ENCODE results near the gene ANKRD30A.

Gene ANKRD30A

DNA sequence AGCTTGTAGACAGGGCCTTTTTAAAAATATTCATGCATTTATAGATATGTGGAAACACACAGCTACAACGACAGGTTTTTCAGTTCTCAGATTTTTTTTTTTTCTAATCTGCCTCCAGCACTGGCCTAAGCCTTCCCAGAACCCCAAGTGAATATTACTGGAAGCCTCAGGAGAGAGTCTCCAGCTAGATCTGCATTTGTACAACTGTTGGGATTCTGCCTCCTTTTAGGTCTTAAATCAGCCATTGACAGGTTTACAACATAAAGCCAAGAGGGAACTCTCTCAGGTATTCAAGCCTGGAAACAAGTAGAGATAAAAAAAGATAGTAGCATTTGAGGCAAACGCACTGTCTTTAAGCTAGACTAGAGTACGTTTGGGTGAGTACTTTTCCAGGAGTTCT, 275.8 kb downstream of the ANKRD30A start:
- no peak for TF ChIP-seq CTCF (conservative IDR thresholded peaks at IDR 0.05; ENCODE audit: low read depth, low read length)
- Histone ChIP-seq H3K4me1 (ENCODE audit: low read depth, poor library complexity, severe bottlenecking) (no peaks in the 10 kb centered on the region), H3K4me3 (IDR thresholded peaks at IDR 0.05; ENCODE audit: insufficient read depth, low read depth, low read length) (no peak overlapping the region), H3K9ac (no peak overlapping the region), H3K79me2 (ENCODE audit: insufficient read depth, low read depth) (no peaks in the 10 kb centered on the region), H3K27me3 (ENCODE audit: insufficient read depth, low read depth) (no peaks in the 10 kb centered on the region), H3K4me2 (no peak overlapping the region), H2AFZ (ENCODE audit: low read depth) (no peak overlapping the region), H4K20me1 (ENCODE audit: insufficient read depth) (no peaks in the 10 kb centered on the region), H3K36me3 (ENCODE audit: insufficient read depth) (no peaks in the 10 kb centered on the region), H3K27ac (no peak overlapping the region)

DNA sequence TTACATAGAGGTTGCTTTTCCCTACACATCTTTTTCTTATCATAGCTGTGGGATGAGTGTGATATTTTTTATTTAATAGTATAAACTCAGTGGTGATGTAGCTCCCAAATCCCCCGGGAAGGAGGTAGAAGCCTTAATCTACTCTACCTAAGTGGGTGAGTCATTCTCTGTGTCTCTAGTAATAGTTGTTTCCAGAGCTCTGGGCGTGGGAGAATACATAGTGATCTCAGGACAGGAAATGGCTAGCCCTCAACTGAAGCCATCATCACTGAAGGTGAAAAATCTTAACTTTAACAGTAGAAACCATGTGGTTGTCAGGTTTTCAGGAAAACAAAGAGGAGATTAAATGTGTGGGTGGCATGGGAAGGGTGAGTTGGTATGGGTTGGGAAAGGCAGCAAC, 278.4 kb downstream of the ANKRD30A start:
- no peaks in the 10 kb centered on the region for H3K79me2 ChIP-seq (ENCODE audit: insufficient read depth, low read depth)
- no peak overlapping the region for H3K27ac ChIP-seq
- no peak overlapping the region for H2AFZ ChIP-seq (ENCODE audit: low read depth)
- no peaks in the 10 kb centered on the region for H3K36me3 ChIP-seq (ENCODE audit: insufficient read depth)
- no peaks in the 10 kb centered on the region for H3K27me3 ChIP-seq (ENCODE audit: insufficient read depth, low read depth)
- H3K4me3 ChIP-seq (IDR thresholded peaks at IDR 0.05; ENCODE audit: insufficient read depth, low read depth, low read length), result no peak overlapping the region
- no peak for TF ChIP-seq CTCF (conservative IDR thresholded peaks at IDR 0.05; ENCODE audit: low read depth, low read length)
- no peaks in the 10 kb centered on the region for H3K4me1 ChIP-seq (ENCODE audit: low read depth, poor library complexity, severe bottlenecking)
- no peak overlapping the region for H3K4me2 ChIP-seq
- no peaks in the 10 kb centered on the region for H4K20me1 ChIP-seq (ENCODE audit: insufficient read depth)
- no peak overlapping the region for H3K9ac ChIP-seq

Measured in KMS-11 (cell line).